ENCODE data around the gene STOML1. TPM values are rescaled to one million over a fixed set of nuclear protein-coding genes. Genes with fewer than 3 reads are reported as not detected.

Gene STOML1
- total and polyA plus RNA-seq, 2 experiments from 2014 or later = 2.3 to 2.4 TPM

DNA sequence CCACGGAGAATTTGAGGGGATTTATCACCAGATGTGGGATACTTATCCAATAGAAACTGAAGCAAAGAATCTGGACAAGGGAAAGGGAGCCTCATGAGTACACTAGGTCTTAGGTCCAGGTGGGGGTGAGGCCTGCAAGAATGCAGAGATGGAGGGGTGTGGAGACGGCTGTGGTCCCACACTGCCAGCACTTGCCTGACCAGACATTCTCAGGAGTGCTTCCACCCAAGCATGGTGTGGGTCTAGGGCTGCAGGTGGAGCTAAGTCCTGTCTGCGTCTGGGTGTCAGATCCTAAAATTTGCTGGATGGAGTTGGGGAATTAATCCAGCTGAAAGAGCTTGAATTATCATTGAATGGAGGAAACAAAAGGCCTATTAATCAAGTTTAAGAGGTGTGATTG is 16.8 kb upstream of the STOML1 start:
- Histone ChIP-seq H4K20me1 (replicated peaks; ENCODE audit: insufficient read depth) (peaks cover 11% of the 10 kb centered on the region), H3K27ac (ENCODE audit: low read depth) (no peak overlapping the region), H3K27me3 (ENCODE audit: insufficient read depth) (no peaks in the 10 kb centered on the region), H2AFZ (no peak overlapping the region), H3F3A (replicated peaks; ENCODE audit: low read depth) (no peaks in the 10 kb centered on the region), H3K9me2 (ENCODE audit: insufficient read depth) (no peaks in the 10 kb centered on the region), H3K4me1 (ENCODE audit: insufficient read depth) (no peaks in the 10 kb centered on the region), H3K4me2 (no peak overlapping the region), H3K79me2 (replicated peaks; ENCODE audit: insufficient read depth) (peaks cover 9% of the 10 kb centered on the region), H3K36me3 (ENCODE audit: insufficient read depth) (no peaks in the 10 kb centered on the region), H3K4me3 (no peak overlapping the region)
- Mint-ChIP-seq H3K4me1 (peaks cover 3% of the 10 kb centered on the region; the same call in 1 of the 3 replicates), H3K36me3 (ENCODE audit: low read depth) (peaks cover 7% of the 10 kb centered on the region; the same call in 1 of the 3 replicates), H3K27ac (no peak overlapping the region), H3K9me3 (no peaks in the 10 kb centered on the region), H3K4me3 (no peak overlapping the region), H3K27me3 (ENCODE audit: insufficient read depth, low read depth, poor library complexity) (peaks cover 2% of the 10 kb centered on the region)
- TF ChIP-seq, protein P1, sequence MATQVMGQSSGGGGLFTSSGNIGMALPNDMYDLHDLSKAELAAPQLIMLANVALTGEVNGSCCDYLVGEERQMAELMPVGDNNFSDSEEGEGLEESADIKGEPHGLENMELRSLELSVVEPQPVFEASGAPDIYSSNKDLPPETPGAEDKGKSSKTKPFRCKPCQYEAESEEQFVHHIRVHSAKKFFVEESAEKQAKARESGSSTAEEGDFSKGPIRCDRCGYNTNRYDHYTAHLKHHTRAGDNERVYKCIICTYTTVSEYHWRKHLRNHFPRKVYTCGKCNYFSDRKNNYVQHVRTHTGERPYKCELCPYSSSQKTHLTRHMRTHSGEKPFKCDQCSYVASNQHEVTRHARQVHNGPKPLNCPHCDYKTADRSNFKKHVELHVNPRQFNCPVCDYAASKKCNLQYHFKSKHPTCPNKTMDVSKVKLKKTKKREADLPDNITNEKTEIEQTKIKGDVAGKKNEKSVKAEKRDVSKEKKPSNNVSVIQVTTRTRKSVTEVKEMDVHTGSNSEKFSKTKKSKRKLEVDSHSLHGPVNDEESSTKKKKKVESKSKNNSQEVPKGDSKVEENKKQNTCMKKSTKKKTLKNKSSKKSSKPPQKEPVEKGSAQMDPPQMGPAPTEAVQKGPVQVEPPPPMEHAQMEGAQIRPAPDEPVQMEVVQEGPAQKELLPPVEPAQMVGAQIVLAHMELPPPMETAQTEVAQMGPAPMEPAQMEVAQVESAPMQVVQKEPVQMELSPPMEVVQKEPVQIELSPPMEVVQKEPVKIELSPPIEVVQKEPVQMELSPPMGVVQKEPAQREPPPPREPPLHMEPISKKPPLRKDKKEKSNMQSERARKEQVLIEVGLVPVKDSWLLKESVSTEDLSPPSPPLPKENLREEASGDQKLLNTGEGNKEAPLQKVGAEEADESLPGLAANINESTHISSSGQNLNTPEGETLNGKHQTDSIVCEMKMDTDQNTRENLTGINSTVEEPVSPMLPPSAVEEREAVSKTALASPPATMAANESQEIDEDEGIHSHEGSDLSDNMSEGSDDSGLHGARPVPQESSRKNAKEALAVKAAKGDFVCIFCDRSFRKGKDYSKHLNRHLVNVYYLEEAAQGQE (IDR thresholded peaks at IDR 0.05; ENCODE audit: unreplicated experiment) = no peak
- TF ChIP-seq STAT1 (IDR thresholded peaks at IDR 0.05; ENCODE audit: unreplicated experiment) (no peak), POLR2AphosphoS5 (IDR thresholded peaks at IDR 0.05; ENCODE audit: low read depth) (no peak), EZH2phosphoT487 (IDR thresholded peaks at IDR 0.05; ENCODE audit: unreplicated experiment) (no peak), JUNB (IDR thresholded peaks at IDR 0.05; ENCODE audit: unreplicated experiment) (no peak), CREB1 (CRISPR knock-in tag; IDR thresholded peaks at IDR 0.05; ENCODE audit: low read depth) (no peak), NANOG (IDR thresholded peaks at IDR 0.05; ENCODE audit: borderline replicate concordance) (no peak), EZH2 (IDR thresholded peaks at IDR 0.05; ENCODE audit: low read depth, unreplicated experiment) (no peak), ZNF114 (CRISPR knock-in tag; IDR thresholded peaks at IDR 0.05) (no peak), ZNF331 (CRISPR knock-in tag; IDR thresholded peaks at IDR 0.05; ENCODE audit: low read depth) (no peak)
- TF ChIP-seq, protein P2, sequence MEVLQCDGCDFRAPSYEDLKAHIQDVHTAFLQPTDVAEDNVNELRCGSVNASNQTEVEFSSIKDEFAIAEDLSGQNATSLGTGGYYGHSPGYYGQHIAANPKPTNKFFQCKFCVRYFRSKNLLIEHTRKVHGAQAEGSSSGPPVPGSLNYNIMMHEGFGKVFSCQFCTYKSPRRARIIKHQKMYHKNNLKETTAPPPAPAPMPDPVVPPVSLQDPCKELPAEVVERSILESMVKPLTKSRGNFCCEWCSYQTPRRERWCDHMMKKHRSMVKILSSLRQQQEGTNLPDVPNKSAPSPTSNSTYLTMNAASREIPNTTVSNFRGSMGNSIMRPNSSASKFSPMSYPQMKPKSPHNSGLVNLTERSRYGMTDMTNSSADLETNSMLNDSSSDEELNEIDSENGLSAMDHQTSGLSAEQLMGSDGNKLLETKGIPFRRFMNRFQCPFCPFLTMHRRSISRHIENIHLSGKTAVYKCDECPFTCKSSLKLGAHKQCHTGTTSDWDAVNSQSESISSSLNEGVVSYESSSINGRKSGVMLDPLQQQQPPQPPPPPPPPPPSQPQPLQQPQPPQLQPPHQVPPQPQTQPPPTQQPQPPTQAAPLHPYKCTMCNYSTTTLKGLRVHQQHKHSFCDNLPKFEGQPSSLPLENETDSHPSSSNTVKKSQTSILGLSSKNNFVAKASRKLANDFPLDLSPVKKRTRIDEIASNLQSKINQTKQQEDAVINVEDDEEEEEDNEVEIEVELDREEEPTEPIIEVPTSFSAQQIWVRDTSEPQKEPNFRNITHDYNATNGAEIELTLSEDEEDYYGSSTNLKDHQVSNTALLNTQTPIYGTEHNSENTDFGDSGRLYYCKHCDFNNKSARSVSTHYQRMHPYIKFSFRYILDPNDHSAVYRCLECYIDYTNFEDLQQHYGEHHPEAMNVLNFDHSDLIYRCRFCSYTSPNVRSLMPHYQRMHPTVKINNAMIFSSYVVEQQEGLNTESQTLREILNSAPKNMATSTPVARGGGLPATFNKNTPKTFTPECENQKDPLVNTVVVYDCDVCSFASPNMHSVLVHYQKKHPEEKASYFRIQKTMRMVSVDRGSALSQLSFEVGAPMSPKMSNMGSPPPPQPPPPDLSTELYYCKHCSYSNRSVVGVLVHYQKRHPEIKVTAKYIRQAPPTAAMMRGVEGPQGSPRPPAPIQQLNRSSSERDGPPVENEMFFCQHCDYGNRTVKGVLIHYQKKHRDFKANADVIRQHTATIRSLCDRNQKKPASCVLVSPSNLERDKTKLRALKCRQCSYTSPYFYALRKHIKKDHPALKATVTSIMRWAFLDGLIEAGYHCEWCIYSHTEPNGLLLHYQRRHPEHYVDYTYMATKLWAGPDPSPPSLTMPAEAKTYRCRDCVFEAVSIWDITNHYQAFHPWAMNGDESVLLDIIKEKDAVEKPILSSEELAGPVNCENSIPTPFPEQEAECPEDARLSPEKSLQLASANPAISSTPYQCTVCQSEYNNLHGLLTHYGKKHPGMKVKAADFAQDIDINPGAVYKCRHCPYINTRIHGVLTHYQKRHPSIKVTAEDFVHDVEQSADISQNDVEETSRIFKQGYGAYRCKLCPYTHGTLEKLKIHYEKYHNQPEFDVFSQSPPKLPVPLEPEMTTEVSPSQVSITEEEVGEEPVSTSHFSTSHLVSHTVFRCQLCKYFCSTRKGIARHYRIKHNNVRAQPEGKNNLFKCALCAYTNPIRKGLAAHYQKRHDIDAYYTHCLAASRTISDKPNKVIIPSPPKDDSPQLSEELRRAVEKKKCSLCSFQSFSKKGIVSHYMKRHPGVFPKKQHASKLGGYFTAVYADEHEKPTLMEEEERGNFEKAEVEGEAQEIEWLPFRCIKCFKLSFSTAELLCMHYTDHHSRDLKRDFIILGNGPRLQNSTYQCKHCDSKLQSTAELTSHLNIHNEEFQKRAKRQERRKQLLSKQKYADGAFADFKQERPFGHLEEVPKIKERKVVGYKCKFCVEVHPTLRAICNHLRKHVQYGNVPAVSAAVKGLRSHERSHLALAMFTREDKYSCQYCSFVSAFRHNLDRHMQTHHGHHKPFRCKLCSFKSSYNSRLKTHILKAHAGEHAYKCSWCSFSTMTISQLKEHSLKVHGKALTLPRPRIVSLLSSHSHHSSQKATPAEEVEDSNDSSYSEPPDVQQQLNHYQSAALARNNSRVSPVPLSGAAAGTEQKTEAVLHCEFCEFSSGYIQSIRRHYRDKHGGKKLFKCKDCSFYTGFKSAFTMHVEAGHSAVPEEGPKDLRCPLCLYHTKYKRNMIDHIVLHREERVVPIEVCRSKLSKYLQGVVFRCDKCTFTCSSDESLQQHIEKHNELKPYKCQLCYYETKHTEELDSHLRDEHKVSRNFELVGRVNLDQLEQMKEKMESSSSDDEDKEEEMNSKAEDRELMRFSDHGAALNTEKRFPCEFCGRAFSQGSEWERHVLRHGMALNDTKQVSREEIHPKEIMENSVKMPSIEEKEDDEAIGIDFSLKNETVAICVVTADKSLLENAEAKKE (CRISPR knock-in tag; IDR thresholded peaks at IDR 0.05) = no peak
- TF ChIP-seq, protein P3, sequence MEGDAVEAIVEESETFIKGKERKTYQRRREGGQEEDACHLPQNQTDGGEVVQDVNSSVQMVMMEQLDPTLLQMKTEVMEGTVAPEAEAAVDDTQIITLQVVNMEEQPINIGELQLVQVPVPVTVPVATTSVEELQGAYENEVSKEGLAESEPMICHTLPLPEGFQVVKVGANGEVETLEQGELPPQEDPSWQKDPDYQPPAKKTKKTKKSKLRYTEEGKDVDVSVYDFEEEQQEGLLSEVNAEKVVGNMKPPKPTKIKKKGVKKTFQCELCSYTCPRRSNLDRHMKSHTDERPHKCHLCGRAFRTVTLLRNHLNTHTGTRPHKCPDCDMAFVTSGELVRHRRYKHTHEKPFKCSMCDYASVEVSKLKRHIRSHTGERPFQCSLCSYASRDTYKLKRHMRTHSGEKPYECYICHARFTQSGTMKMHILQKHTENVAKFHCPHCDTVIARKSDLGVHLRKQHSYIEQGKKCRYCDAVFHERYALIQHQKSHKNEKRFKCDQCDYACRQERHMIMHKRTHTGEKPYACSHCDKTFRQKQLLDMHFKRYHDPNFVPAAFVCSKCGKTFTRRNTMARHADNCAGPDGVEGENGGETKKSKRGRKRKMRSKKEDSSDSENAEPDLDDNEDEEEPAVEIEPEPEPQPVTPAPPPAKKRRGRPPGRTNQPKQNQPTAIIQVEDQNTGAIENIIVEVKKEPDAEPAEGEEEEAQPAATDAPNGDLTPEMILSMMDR (conservative IDR thresholded peaks at IDR 0.05; ENCODE audit: low read depth in 2 of 2) = no peak
- TF ChIP-seq, protein P4, sequence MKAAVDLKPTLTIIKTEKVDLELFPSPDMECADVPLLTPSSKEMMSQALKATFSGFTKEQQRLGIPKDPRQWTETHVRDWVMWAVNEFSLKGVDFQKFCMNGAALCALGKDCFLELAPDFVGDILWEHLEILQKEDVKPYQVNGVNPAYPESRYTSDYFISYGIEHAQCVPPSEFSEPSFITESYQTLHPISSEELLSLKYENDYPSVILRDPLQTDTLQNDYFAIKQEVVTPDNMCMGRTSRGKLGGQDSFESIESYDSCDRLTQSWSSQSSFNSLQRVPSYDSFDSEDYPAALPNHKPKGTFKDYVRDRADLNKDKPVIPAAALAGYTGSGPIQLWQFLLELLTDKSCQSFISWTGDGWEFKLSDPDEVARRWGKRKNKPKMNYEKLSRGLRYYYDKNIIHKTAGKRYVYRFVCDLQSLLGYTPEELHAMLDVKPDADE (IDR thresholded peaks at IDR 0.05) = no peak
- ATAC-seq (no peak), DNase-seq (ENCODE audit: low spot score) (no peak)
